IPS DF 4.7 (cell line): ENCODE measurements around the gene NUDT16L1.

Experiments
- DNase-seq: peaks from one replicate; pipeline ENCODE4 v3.0.0-alpha.2; 2013; ENCODE audit warnings: low spot score; ENCODE audit errors: extremely low read depth

Gene NUDT16L1

DNA sequence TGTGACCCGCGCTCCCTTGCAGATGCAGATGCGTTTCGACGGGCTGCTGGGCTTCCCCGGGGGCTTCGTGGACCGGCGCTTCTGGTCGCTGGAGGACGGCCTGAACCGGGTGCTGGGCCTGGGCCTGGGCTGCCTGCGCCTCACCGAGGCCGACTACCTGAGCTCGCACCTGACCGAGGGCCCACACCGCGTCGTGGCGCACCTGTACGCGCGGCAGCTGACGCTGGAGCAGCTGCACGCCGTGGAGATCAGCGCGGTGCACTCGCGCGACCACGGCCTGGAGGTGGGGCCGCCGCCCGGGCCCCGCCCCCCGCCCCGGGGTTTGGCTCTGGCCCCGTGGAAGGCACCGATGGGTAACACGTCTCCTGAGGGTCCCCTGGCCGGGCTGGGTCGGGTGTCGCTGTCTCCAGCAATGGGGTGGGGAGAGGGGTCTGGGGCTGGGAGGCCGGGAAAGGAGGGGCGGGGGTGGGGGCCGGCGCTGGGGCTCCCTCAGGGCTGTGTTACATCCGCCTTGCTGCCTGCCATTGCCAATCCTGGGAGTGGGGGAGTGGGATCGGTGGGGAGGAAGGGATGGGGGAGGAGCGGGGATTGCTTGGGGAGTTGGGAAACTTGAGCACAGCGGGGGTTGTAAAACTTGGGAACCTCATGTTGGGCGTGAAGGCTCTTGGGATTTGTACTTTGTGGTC, 737 bp downstream of the NUDT16L1 start:
- no peak for DNase-seq

DNA sequence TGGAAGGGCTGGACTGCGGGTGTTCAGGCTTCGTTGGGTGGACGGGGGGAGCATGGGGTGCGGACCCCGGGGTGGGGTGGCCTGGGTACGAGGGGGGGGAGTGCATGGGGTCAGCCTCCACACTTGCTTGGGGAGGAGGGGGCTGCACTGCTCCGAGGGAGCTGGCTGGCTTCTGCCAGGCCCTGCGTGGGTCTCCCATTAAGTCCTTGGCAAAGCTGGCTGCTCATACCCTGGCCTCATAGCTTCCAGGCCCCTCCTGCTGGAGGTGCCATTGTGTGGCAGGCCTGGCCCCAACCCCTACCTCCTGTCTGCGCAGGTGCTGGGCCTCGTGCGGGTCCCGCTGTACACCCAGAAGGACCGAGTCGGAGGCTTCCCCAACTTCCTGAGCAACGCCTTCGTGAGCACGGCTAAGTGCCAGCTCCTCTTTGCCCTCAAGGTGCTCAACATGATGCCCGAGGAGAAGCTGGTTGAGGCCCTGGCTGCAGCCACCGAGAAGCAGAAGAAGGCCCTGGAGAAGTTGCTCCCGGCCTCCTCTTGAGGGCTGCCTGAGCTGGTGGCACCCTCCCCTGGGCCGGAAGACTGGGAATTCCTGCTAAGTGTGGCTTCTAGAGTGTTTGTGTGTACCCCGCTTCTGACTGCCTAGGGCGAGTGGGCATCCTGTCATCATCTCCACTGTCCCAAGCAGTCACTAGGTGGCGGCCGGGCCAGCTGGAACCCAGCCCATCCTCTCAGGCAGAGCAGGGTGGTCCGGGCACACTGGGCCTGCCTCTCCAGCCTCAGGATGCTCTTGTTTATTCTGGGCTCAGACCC, 1.5 kb downstream of the NUDT16L1 start:
- DNase-seq: no peak

DNA sequence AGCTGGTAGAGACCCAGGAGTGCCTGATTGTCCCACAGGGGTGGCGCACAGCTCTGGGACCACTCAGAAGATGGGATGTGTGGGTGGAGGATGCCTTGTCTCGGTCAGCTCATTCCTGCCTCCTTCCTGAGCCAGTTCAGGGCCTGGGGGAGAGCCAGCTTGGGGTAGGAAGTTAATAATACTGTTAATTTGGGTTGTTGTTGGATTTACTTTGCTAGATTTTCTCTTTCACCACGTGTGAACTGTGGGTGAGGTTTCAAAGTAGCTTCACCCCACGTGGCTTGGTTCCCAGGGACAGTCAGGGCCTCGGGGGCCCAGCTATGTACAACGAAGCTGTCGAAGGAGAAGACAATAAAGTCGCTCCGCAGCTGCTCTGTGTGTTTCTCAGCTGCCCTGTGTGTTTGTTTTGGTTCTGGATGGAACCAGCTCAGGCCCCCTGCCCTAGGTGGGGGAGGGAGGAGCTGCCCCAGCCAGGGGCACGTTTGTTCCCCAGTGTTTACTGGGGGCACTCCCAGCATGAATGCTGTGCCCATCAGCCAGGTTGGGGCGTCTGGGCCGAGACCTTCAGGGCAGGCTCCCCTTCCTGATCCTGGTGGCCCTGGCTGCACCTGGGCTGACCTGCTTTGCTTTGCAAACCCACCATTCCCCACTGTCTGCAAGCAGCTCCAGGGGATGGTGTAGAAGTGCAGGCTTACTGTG, 2.3 kb downstream of the NUDT16L1 start:
- no peak for DNase-seq

DNA sequence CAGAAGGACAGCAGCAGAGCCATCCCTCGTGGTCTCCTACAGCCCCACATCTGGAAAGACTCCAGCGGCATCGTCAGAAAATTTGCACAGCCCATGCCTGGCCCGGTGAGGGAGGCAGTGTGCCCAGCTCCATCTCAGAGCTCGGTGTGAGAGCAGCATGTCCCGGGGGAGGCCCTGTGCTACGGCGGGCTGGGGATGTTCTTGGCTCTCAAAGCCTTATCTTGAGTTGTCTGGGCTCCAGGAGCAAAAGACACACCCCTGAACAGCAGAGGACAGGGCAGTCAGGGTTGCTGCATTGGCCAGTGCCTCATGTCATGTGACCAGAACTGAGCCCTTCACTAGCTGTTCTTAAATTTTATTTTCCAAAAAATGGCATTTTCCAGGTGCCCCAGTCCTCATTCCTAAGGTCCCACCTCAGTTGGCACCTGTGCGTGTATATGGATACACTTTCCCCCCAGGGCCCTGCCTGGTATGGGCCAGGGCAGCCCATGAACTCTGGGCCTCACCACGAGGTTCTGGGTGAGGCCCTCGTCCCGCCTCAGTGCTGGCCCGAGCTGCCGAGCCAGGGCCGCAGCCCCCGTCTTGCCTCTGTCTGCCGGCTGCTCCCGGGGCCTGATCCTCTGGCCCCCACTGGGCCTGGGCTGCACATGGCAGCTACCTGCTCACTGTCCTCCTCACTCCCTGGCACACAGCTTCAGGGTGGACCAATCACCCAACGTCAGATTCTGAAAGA, 3.0 kb downstream of the NUDT16L1 start:
- DNase-seq: no peak

DNA sequence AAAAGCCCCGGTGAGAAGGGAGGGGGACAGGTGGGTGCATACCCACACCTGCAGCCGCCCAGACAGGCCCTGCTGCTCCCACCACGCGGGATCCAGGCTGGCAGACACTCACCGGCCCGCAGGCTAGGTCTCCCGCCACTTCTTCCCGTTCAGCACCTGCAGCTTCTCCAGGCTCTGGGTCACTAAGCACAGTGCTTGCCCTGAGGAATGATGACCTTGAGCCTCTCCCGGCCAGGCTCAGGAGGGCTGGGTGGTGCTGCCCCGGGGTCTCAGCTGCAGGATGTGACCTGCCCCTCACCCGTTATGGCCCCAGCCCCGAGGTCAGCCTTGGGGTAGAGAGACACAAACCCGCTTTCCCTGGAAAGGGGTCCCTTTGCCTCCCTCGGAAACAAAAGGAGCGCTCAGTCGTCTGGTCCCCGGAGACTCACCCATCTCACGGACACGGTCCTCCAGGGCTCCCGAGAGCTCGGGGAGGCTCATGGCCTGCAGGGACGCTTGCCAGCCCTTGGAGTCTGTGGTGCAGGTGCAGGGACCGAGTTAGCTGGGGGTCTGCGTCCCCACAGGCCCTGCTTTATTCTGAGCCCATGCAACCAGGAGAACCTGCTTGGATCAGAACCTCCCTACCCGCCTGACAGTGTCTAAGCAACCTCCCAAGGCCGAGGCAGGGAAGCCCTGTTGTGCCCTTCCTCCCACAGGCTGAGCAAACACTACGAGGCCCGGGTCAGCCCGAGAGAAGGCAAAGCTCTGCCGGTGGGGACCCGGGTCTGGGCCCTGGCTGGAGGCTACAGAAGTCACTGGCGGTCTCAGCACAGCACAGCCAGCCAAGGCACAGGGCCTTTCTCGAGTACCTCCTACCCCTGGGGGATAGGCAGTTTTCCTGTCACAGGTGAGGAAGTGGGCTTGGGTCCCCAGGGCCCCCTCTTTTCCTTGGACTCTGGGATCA, 3.8 kb downstream of the NUDT16L1 start:
- no peak for DNase-seq

DNA sequence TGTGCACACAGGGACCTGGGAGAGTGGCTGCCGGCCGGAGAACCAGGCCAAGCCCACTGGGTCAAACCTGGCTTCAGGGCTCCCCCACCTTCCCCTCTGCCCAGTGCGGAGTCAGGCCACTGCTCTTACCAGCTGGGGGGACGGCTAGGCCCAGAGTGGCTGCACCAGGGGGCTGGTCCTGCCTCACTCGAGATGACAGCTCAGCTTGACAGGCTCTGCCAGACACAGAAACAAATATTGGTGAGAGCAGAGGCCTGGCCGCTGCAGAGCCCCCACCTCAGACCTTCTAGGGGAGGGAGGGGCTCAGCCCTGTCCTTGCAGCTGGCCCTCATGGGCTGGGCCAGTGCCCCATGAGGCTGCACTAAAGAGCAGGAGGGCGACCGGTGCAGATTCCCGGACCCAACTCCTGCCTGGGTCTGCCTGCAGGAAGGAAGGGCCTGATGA, 4.5 kb downstream of the NUDT16L1 start:
- no peak for DNase-seq

DNA sequence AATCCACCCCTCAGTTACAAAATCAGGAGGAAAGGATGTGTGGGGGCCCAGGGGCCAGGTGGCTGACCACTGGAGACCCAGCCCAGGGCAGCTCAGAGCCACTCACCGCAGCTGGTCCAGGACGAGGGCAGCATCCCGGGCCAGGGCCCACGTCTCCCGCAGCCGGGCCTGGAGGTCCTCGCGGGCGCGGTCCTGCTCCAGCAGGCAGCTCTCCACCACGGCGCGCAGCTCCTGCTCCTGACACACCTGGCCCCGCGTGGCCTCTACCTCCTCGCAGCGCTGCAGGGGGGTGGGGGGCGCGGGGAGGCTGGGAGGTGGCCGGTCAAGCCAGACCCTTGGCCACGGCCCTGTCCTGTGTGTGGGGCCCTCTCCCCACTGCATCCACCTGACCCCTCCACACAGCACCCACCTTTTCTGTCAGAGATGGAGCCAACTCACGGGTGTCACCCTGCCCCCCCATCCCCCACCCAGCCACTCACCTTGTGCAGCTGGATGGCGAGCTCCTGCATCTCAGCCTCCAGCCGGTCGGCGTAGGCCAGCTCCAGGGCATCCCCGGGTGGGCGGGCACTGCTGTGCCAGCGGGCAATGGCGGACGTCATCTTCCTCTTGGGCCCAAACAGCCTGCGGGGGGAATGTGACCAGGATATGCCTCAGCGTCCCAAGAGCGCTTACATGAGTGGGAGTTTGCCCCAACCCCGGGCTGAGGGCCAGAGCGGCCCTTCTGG, 5.1 kb downstream of the NUDT16L1 start:
- no peak for DNase-seq

DNA sequence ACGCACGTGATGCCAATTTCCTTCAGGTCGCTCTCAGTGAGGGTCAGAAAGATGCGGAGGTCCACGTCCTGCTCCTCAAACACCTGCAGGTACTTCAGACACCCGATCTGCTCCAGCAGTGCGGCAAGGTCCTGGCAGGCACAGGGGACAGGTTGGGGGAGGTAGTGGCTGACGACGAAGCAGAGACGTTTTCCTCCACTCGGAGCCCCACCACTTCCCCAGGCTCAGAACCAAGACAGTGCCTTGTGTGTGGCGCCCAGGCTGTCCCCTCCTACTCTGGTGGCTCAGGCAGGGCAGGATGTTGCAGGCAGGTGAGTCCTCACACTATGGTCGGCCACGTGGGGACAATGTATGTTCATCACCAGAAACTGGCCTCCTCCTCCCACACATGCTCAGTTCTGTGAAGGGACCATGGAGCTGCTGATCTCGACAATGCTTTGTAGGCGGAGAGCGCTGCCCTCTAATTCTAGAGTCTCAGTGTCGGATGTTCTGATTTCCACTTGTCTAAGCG, 5.7 kb downstream of the NUDT16L1 start:
- no peak for DNase-seq

DNA sequence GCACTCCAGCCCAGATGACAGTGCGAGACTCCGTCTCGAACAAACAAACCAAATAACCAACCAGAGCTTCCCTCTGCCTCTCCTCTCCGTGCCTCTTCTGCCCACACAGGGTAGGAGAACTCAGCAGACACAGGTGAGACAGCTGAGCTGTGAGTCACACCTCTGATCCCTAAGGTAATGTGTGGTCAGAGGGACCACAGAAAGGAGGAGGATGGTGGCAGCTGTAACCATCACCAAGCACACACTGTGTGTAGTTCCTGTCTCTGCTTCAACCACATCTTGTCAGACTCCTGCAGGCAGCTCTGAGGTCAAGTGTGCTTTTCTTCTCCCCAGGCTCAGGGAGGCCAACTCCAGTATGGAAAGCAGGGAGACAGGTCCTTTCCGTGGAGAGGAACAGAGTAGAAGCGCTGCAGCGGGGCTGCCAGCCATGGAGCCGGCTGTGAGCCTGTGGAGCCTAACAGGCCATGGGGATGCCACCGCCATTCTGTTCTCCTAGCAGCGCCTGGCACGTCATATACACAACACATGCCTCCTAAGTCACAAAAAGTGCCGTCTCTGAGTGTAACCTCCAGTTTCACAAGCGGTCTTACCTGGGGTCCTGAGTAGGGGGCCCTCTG, 7.1 kb downstream of the NUDT16L1 start:
- DNase-seq: no peak

DNA sequence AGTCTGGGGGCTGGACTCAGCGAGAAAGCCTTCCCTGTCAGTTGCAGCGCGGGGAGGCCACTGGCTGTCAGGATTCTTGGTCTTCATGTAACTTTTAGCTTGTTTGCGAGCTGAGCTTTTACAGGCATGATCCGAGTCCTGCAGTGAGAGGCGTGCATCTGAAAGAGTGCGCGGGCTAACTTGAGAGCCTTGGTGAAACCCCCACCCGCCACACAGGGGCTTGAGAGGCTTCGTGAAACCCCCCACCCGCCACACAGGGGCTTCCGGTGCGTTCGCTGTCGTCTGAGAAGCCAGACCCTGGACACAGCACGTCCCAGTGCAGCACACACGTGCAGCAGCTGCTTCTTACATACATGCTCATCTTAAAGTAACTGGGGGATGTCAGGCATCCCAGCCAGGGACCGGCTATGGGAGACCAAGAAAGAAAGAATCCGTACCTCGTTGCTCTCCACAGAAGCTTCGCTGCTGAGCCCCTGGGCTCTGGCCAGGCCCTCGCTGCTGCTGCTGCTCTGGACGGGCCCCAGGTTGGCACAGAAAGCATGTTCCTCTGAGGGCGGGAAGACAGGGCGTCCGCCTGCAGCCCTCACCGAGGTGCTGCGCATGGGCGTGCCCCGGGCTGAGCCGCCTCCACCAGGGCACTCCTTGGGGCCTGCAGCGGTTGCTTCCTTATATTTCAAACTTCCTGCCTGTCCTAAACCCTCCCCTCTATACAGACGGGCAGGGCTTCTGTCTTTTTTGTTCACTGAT, 7.8 kb downstream of the NUDT16L1 start:
- DNase-seq: no peak

DNA sequence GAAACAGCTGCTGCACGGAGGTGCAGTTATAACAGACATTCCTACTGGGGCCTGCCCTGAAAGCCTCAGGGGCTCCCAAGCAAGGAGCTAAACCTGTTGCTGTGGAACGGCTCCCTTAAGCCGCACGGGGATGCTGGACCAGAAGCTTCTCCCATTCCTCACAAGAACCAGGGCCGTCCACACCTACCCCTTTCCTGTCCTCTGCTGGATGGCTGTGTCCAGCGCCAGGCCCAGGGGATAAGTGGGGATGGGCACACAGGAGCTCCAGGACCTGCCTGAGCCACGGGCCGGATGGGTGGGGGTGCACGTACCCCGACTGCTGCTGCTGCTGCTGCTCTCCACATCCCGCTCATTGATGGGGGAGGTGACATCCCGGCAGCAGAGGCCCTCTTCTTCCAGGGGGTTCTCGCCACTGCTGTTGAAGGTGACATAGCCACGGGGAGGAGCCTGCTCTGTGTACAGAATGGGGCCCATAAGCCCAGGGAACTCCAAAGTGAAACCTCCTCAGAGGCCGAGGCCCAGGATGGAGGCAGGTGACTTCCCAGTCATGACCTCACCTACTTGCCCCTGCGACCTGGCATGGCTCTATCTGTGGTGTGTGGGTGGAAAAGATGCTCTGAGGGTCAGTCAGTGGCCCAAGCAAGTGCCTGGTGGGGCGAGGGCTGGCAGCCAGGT, 8.6 kb downstream of the NUDT16L1 start:
- DNase-seq: no peak

DNA sequence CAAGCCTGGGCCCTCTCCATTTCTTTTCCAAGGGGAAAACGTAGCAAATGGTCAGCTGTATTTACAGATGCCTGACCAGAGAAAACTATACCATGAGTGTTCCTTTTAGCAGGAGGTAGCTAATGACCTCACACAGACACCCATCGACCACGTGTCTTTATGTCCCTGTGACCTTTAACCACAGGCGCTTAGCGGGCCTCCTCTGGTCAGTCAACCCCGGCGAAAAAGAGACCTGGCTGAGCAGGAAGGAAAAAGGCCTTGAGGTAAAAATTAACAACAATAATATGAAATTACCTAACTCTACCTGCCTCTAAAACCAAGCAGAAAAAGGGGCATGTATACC, 9.1 kb downstream of the NUDT16L1 start:
- DNase-seq: no peak

DNA sequence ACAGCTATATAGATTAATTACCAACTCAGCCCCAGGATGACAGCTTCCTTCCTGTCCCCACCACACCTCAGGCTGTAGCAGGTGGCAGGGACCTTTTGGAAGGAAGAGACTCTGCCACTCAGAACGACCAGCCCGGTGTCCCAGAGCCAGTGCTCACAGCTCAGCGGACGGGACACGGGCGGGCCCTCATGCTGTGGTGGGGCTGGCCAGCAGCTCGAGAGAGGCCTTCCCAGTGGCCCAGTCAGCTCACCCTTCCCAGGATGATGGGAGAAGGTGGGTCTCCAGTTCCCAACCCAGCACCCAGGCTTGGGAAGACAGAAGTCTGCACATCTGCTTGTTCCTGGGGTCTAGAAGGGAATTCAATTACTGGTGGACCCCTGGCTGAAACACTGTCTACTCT, 10.5 kb downstream of the NUDT16L1 start:
- DNase-seq: no peak

DNA sequence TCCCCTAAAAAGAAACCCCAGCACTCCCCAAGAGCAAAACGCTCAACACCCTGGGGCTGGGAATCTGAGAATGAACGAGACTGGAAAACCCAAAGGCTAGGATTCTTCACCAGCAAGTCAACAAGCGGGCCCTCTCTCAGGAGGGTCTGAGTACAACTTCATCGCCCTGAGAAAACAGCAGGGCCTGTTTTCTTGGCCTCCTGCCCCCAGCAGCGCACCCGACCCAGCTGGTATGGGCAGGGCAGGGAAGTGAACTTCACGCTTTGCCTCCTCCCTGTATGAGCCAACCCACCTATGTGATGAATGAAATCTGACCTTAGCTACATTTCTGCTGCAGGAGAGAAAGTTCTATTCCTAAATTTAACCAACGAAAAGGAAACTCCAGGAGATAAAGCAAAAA, 11.1 kb downstream of the NUDT16L1 start:
- DNase-seq: no peak

DNA sequence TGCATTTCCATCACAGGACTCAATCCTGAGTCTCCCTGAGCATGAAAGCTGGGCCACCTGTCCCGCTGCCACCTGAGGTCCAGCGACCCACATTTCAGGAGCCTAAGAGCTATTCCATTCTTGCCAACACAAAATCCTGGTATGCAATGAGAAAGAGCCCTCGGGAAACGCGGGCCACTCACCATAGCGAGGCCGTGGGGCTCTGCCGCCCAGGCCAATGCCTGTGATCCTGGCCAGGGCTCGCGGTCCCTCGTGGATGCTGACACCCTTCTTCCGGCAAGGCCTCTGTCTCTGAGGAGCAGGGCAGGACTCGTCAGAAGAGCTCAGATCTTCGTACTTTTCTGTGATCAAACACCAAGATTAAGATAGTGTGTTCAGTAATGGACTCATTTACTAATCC, 11.6 kb downstream of the NUDT16L1 start:
- no peak for DNase-seq

DNA sequence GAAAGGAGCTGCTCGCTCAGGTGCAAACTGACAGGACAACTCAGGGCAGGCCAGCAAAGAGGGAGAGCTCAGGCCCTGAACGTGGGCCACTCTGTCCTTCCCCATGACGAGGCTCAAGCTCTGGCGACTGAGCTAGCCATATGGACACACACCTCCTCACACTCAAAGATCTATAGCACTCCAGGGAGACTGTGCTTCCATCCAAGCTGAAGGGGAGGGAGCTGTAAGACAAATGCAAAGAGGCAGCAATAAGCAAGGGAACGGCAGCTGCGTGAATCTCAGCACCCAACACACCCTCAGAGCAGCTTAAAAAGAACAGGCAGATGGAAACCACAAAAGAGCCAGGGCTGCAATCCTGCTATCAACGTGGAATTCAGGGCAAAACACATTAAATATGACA, 13.5 kb downstream of the NUDT16L1 start:
- DNase-seq: no peak

DNA sequence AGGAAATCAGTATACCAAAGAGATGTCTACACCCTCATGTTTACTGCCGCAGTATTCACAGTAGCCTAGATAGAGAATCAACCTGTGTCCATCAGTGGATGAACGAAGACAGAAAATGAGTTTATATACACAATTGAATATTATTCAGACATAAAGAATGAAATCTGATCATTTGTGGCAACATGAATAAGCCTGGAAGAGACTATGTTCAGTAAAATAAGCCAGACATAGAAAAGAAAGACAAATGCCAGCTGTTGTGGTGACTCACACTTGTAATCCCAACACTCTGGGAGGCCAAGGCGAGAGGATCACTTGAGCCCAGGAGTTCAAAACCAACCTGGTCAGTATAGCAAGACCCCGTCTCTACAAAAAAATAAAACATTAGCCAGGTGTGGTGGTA, 16.1 kb downstream of the NUDT16L1 start:
- DNase-seq: no peak
